GM03348 (cell line): ENCODE results near the gene SYCP2L.
"Not testable (repeated sequence)": the region's sequence is repeated elsewhere in the genome, so short reads cannot be mapped to it uniquely, and the experiment has no call there.

Source experiments
- DNase-seq: peaks from one replicate; pipeline ENCODE4 v3.0.0; 2012; ENCODE audit warnings: low spot score

Gene SYCP2L

GRCh38 chr6:10886691-10887502 is at the start of gene SYCP2L:
Gene SYCP2L (plus strand): TSS chr6:10887052. CDS start chr6:10887127, 75 bp downstream.
- DNase-seq, result no peak

- peak; percentile 36 for DNase-seq
Observed at GRCh38 chr6:10837622-10837994, 49.2 kb upstream of the SYCP2L start.

- DNase-seq, result peak; percentile 96
Observed at GRCh38 chr6:10837995-10838793, 48.7 kb upstream of the SYCP2L start, which contains the start of gene MAK. Gene MAK (minus strand): TSS chr6:10838539. CDS start chr6:10830648, 7,891 bp downstream.

- no peak for DNase-seq
Observed at GRCh38 chr6:10838794-10839333, 48.0 kb upstream of the SYCP2L start.

- no peak for DNase-seq
Observed at GRCh38 chr6:10843554-10843953, 43.3 kb upstream of the SYCP2L start.

- DNase-seq, result no peak
Observed at GRCh38 chr6:10847684-10848083, 39.2 kb upstream of the SYCP2L start.

- no peak for DNase-seq
Observed at GRCh38 chr6:10849901-10850300, 37.0 kb upstream of the SYCP2L start.

GRCh38 chr6:10850728-10851127 is 36.1 kb upstream of the SYCP2L start:
- DNase-seq, result no peak

GRCh38 chr6:10852361-10852960 is 34.4 kb upstream of the SYCP2L start:
- no peak for DNase-seq

GRCh38 chr6:10853849-10854300 is 33.0 kb upstream of the SYCP2L start:
- DNase-seq, result not testable (repeated sequence)

- no peak for DNase-seq
Observed at GRCh38 chr6:10854922-10855632, 31.8 kb upstream of the SYCP2L start.

- no peak for DNase-seq
Observed at GRCh38 chr6:10857259-10857658, 29.6 kb upstream of the SYCP2L start.

- no peak for DNase-seq
Observed at GRCh38 chr6:10861086-10861485, 25.8 kb upstream of the SYCP2L start.

- DNase-seq, result no peak
Observed at GRCh38 chr6:10862361-10862760, 24.5 kb upstream of the SYCP2L start.

- not testable (repeated sequence) for DNase-seq
Observed at GRCh38 chr6:10863031-10863430, 23.8 kb upstream of the SYCP2L start.

GRCh38 chr6:10866709-10867108 is 20.1 kb upstream of the SYCP2L start:
- not testable (repeated sequence) for DNase-seq

GRCh38 chr6:10867952-10868351 is 18.9 kb upstream of the SYCP2L start:
- DNase-seq, result no peak

- no peak for DNase-seq
Observed at GRCh38 chr6:10873374-10873773, 13.5 kb upstream of the SYCP2L start.

GRCh38 chr6:10874207-10874606 is 12.6 kb upstream of the SYCP2L start:
- DNase-seq, result no peak

GRCh38 chr6:10875026-10875425 is 11.8 kb upstream of the SYCP2L start:
- no peak for DNase-seq

GRCh38 chr6:10877012-10877411 is 9.8 kb upstream of the SYCP2L start:
- DNase-seq, result no peak

- no peak for DNase-seq
Observed at GRCh38 chr6:10877871-10878270, 9.0 kb upstream of the SYCP2L start.
